Measurements from ENCODE around the gene ZNF519.
"Not testable (repeated sequence)": the region's sequence is repeated elsewhere in the genome, so short reads cannot be mapped to it uniquely, and the experiment has no call there.

Gene ZNF519
- total RNA-seq = 3.5 to 7.0 (median 6.6) reads per million in 3 donors

GRCh38 chr18:14132271-14132700 is at the start of gene ZNF519:
Gene ZNF519, minus strand, starts transcription at chr18:14132435. Its CDS starts 158 bp downstream, at chr18:14132277.
- not testable (repeated sequence) for H3K9me3 ChIP-seq (ENCODE audit: control insufficient read depth, low read length); H3K4me1 ChIP-seq (ENCODE audit: control insufficient read depth, insufficient read depth, low read length, poor library complexity, severe bottlenecking); H3K36me3 ChIP-seq (ENCODE audit: control insufficient read depth, insufficient read depth, low read length); H3K27me3 ChIP-seq (replicated peaks; ENCODE audit: control insufficient read depth, insufficient read depth, low read length, poor library complexity, severe bottlenecking)
- H3K4me3 ChIP-seq (ENCODE audit: insufficient read depth, low read depth, low read length, poor library complexity, severe bottlenecking) = peak within 1 kb of the TSS; percentile 70
- peak within 1 kb of the TSS; percentile 51 for H3K27ac ChIP-seq (ENCODE audit: insufficient read depth, low read length, poor library complexity, severe bottlenecking)
- peak; percentile 78 to 85 (median 84) for DNase-seq

GRCh38 chr18:14179306-14179705 is 47.1 kb upstream of the ZNF519 start:
- DNase-seq = no peak
- Histone ChIP-seq H3K27me3 (replicated peaks; ENCODE audit: control insufficient read depth, insufficient read depth, low read length, poor library complexity, severe bottlenecking) (no peaks in the 10 kb centered on the region), H3K27ac (ENCODE audit: insufficient read depth, low read length, poor library complexity, severe bottlenecking) (no peak overlapping the region), H3K4me3 (ENCODE audit: insufficient read depth, low read depth, low read length, poor library complexity, severe bottlenecking) (peak overlapping the region; percentile 62), H3K4me1 (ENCODE audit: control insufficient read depth, insufficient read depth, low read length, poor library complexity, severe bottlenecking) (no peaks in the 10 kb centered on the region), H3K9me3 (ENCODE audit: control insufficient read depth, low read length) (no peaks in the 10 kb centered on the region), H3K36me3 (ENCODE audit: control insufficient read depth, insufficient read depth, low read length) (no peaks in the 10 kb centered on the region)

- not testable (repeated sequence) for H3K27ac ChIP-seq (ENCODE audit: insufficient read depth, low read length, poor library complexity, severe bottlenecking); H3K9me3 ChIP-seq (ENCODE audit: control insufficient read depth, low read length); H3K27me3 ChIP-seq (replicated peaks; ENCODE audit: control insufficient read depth, insufficient read depth, low read length, poor library complexity, severe bottlenecking); H3K4me1 ChIP-seq (ENCODE audit: control insufficient read depth, insufficient read depth, low read length, poor library complexity, severe bottlenecking); H3K36me3 ChIP-seq (ENCODE audit: control insufficient read depth, insufficient read depth, low read length)
- H3K4me3 ChIP-seq (ENCODE audit: insufficient read depth, low read depth, low read length, poor library complexity, severe bottlenecking) = peak overlapping the region; percentile 62
- peak; percentile 55 to 62 (median 58) for DNase-seq
These were observed 46.3 kb upstream of the ZNF519 start for GRCh38 chr18:14178321-14179196.

DNA sequence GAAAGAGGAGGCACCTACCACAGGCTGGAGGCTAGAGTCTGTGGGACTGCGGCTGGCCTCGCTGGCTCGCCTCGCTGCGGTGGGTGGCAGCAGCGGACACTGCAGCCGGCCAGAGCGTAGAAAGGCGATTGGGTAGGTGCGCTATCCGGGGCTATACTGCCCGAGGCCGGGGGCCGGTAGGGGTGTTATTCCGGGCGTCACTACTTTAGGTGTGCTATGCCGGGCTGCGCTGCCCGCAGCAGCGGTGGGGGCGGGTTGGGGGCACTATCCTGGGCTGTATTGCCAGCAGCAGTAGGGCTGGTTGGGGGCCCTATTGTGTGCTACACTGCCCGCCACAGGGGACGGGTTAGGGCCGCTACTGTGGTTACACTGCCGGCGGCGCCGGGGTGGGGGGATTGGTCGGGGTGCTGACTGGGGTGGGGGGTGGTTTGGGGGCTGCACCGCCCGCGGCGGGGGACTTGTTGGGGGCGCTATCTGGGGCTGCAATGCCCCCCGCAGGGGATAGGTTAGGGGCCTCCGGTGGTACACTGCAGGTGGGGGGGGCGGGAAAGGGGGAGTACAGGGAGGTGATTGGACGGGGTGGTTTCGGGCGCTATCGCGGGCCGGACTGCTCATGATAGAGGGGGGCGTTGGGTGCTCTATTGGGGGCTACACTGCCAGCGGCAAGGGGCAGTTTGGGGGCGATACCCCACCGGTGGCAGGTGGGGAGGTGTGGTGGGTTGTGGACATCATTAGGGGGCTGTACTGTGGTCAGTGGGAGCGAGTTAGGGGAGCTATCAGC is 45.5 kb upstream of the ZNF519 start:
- not testable (repeated sequence) for H3K36me3 ChIP-seq (ENCODE audit: control insufficient read depth, insufficient read depth, low read length); H3K27me3 ChIP-seq (replicated peaks; ENCODE audit: control insufficient read depth, insufficient read depth, low read length, poor library complexity, severe bottlenecking); H3K9me3 ChIP-seq (ENCODE audit: control insufficient read depth, low read length); H3K4me3 ChIP-seq (ENCODE audit: insufficient read depth, low read depth, low read length, poor library complexity, severe bottlenecking); H3K4me1 ChIP-seq (ENCODE audit: control insufficient read depth, insufficient read depth, low read length, poor library complexity, severe bottlenecking); H3K27ac ChIP-seq (ENCODE audit: insufficient read depth, low read length, poor library complexity, severe bottlenecking); DNase-seq

DNA sequence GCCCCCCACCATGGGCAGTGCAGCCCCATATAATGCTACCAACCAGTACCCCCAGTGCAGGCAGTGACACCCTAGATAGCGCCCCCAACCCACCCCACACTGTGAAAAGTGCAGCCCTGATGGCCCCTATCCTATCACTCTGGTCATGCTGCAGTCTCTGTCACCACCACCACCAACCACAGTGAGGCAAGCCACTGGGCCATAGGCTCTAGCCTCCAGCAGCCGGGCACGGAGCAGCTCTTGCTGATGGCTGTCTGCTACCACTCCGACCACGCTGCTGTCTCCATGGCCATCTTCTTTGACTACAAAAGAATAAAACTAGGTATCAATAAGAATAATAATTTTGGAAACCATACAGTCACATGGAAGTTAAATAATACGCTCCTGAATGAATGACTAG is 43.2 kb upstream of the ZNF519 start:
- H3K27me3 ChIP-seq (replicated peaks; ENCODE audit: control insufficient read depth, insufficient read depth, low read length, poor library complexity, severe bottlenecking); H3K36me3 ChIP-seq (ENCODE audit: control insufficient read depth, insufficient read depth, low read length); H3K27ac ChIP-seq (ENCODE audit: insufficient read depth, low read length, poor library complexity, severe bottlenecking); DNase-seq; H3K4me1 ChIP-seq (ENCODE audit: control insufficient read depth, insufficient read depth, low read length, poor library complexity, severe bottlenecking); H3K9me3 ChIP-seq (ENCODE audit: control insufficient read depth, low read length); H3K4me3 ChIP-seq (ENCODE audit: insufficient read depth, low read depth, low read length, poor library complexity, severe bottlenecking): not testable (repeated sequence)

DNA sequence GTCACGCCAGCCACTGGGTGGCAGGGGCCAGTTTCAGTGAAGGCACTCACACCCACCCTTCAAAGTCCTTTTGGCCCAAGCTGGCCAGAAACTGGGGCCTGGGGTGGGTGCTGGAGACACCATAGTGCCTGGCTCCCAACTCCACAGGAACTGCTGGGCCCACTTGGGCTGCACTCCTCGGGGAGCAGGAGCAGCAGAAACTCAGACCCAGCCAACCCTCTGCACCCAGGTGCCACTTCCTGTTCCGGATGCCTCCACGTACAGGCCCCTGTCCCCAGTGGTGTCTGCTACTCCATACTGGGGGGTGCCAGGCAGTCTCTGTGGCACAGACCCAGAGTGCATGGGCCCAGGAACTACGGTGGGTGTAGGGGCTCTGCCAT is 42.5 kb upstream of the ZNF519 start:
- no peak for DNase-seq
- Histone ChIP-seq H3K27me3 (replicated peaks; ENCODE audit: control insufficient read depth, insufficient read depth, low read length, poor library complexity, severe bottlenecking) (no peaks in the 10 kb centered on the region), H3K4me3 (ENCODE audit: insufficient read depth, low read depth, low read length, poor library complexity, severe bottlenecking) (no peak overlapping the region), H3K36me3 (ENCODE audit: control insufficient read depth, insufficient read depth, low read length) (no peaks in the 10 kb centered on the region), H3K4me1 (ENCODE audit: control insufficient read depth, insufficient read depth, low read length, poor library complexity, severe bottlenecking) (no peaks in the 10 kb centered on the region), H3K9me3 (ENCODE audit: control insufficient read depth, low read length) (no peaks in the 10 kb centered on the region), H3K27ac (ENCODE audit: insufficient read depth, low read length, poor library complexity, severe bottlenecking) (no peak overlapping the region)

- not testable (repeated sequence) for H3K4me1 ChIP-seq (ENCODE audit: control insufficient read depth, insufficient read depth, low read length, poor library complexity, severe bottlenecking); H3K36me3 ChIP-seq (ENCODE audit: control insufficient read depth, insufficient read depth, low read length); DNase-seq; H3K4me3 ChIP-seq (ENCODE audit: insufficient read depth, low read depth, low read length, poor library complexity, severe bottlenecking); H3K27me3 ChIP-seq (replicated peaks; ENCODE audit: control insufficient read depth, insufficient read depth, low read length, poor library complexity, severe bottlenecking); H3K27ac ChIP-seq (ENCODE audit: insufficient read depth, low read length, poor library complexity, severe bottlenecking); H3K9me3 ChIP-seq (ENCODE audit: control insufficient read depth, low read length)
These were observed 41.9 kb upstream of the ZNF519 start for GRCh38 chr18:14174002-14174705.

DNA sequence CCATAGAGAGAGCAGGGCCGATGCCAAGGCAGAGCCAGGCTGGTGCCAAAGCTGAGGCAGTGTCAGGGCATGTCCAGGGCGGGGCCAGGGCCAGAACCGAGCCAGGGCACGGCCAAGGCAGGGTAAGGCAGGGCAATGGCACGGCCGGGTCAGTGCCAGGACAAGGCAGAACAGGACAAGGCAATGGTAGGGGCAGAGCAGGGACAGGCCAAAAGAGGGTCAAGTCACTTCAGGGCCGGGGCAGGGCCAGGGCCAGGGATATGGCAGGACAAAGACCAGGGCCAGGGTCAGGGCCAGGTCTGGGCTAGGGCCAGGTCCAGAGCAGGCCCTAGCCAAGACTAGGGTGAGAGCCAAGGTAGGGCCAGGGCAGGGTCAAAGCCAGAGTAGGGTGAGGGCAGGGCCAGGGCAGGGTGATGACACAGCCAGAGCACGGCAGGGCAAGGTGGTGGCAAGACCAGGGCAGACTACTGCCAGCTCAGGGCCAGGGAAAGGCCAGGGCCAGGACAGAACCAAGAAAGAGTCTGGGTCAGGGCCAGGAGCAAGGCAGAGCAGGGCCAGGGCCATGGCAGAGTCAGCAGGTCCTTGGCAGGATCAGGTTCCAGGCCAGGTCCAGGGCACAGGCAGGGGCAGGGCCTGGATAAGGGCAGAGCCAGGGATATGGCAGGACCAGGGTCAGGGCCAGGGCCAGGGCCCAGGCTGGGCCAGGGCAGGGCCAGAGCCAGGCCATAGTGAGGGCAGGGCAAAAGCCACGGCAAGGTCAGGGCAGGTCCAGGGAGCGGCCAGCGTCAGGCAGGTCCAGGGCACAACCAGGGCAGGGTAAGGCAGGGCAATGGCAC is 41.1 kb upstream of the ZNF519 start:
- H3K27me3 ChIP-seq (replicated peaks; ENCODE audit: control insufficient read depth, insufficient read depth, low read length, poor library complexity, severe bottlenecking); H3K27ac ChIP-seq (ENCODE audit: insufficient read depth, low read length, poor library complexity, severe bottlenecking); H3K4me1 ChIP-seq (ENCODE audit: control insufficient read depth, insufficient read depth, low read length, poor library complexity, severe bottlenecking); DNase-seq; H3K9me3 ChIP-seq (ENCODE audit: control insufficient read depth, low read length); H3K36me3 ChIP-seq (ENCODE audit: control insufficient read depth, insufficient read depth, low read length); H3K4me3 ChIP-seq (ENCODE audit: insufficient read depth, low read depth, low read length, poor library complexity, severe bottlenecking): not testable (repeated sequence)
